BJ (cell line): Measurements from ENCODE around the gene MPPED1. TPM values are rescaled to one million over a fixed set of nuclear protein-coding genes. Genes with fewer than 3 reads are reported as not detected.

Experiments
- CTCF ChIA-PET: fragments of 350-600 bp; formaldehyde crosslinking; extraction: SDS; loops from one replicate; lab custom pipeline; 2021; ENCODE audit warnings: antibody characterized with exemption, inconsistent platforms; lab: Yijun Ruan, JAX
- POLR2A ChIA-PET: fragments of 300-600 bp; sonication (Branson Sonifier 250); formaldehyde crosslinking; extraction: SDS; loops from one replicate; lab custom pipeline; 2021; ENCODE audit warnings: antibody characterized with exemption; lab: Charles Lee
- DNase-seq: peaks from one replicate; pipeline ENCODE4 v3.0.0-alpha.2; 2011; ENCODE audit warnings: low read depth
- H3K27me3 ChIP-seq: 2 replicates; pipeline ENCODE4 v1.6.0; 2011; ENCODE audit warnings: low read length; ENCODE audit not compliant: control insufficient read depth, insufficient read depth
- H3K36me3 ChIP-seq: 2 replicates; pipeline ENCODE4 v1.5.1; 2011; ENCODE audit warnings: low read length; ENCODE audit not compliant: control insufficient read depth, insufficient read depth
- H3K4me3 ChIP-seq: 2 replicates; pipeline ENCODE4 v1.5.1; 2011; ENCODE audit warnings: low read depth, mild to moderate bottlenecking, control low read depth, low read length
- CTCF ChIP-seq: IDR thresholded peaks from 2 replicates; pipeline ENCODE4 v1.5.1; 2011; ENCODE audit warnings: low read depth, mild to moderate bottlenecking, control low read depth, inconsistent platforms, low read length, moderate library complexity; ENCODE audit not compliant: insufficient read depth
- polyA plus RNA-seq: library from polyadenylated mRNA; depleted of rRNA; stranded (reverse); fragments of >200 nt; gene quantifications from 2 replicates; pipeline ENCODE4 v1.2.3, GENCODE V29; 2011

Gene MPPED1
- polyA plus RNA-seq, 1 experiment: not detected

GRCh38 chr22:43388420-43388851 is 23.4 kb upstream of the MPPED1 start:
- TF ChIP-seq CTCF: peak; percentile 99
- no peak for DNase-seq
- POLR2A ChIA-PET: no interaction called here
- Histone ChIP-seq H3K4me3 (no peak overlapping the region), H3K36me3 (no peaks in the 10 kb centered on the region), H3K27me3 (peaks cover 7% of the 10 kb centered on the region)
- CTCF ChIA-PET: interaction anchor here (0.8 to 12.7 kb wide), 14 partner anchors 8 to 1239 kb away, joined by 3 to 215 read pairs (median 4); no protein-coding TSS in a partner anchor

GRCh38 chr22:43389227-43389836 is 22.5 kb upstream of the MPPED1 start:
- Histone ChIP-seq H3K27me3 (peaks cover 7% of the 10 kb centered on the region), H3K4me3 (no peak overlapping the region), H3K36me3 (no peaks in the 10 kb centered on the region)
- POLR2A ChIA-PET: no interaction called here
- no peak for TF ChIP-seq CTCF
- no peak for DNase-seq
- CTCF ChIA-PET: interaction anchor here (1.1 to 12.7 kb wide), 8 partner anchors 16 to 496 kb away, joined by 3 to 215 read pairs (median 11); no protein-coding TSS in a partner anchor

GRCh38 chr22:43390166-43390565 is 21.6 kb upstream of the MPPED1 start:
- POLR2A ChIA-PET: no interaction called here
- CTCF ChIA-PET: interaction anchor here (1.1 to 12.7 kb wide), 5 partner anchors 18 to 495 kb away, joined by 3 to 215 read pairs (median 15); no protein-coding TSS in a partner anchor

GRCh38 chr22:43390872-43391271 is 20.9 kb upstream of the MPPED1 start:
- no peaks in the 10 kb centered on the region for H3K36me3 ChIP-seq
- no peak for TF ChIP-seq CTCF
- no peak for DNase-seq
- H3K27me3 ChIP-seq: peaks cover 4% of the 10 kb centered on the region
- CTCF ChIA-PET: interaction anchor here (0.8 to 6.4 kb wide), 4 partner anchors 17 to 494 kb away, joined by 3 to 48 read pairs (median 11); no protein-coding TSS in a partner anchor
- POLR2A ChIA-PET: no interaction called here
- H3K4me3 ChIP-seq: no peak overlapping the region

More at GRCh38 chr22:43390166-43390565, 21.6 kb upstream of the MPPED1 start:
- peaks cover 5% of the 10 kb centered on the region for H3K27me3 ChIP-seq
- TF ChIP-seq CTCF: no peak
- no peak for DNase-seq
- H3K36me3 ChIP-seq: no peaks in the 10 kb centered on the region
- no peak overlapping the region for H3K4me3 ChIP-seq

GRCh38 chr22:43391306-43391705 is 20.5 kb upstream of the MPPED1 start:
- ChIA-PET CTCF (interaction anchor here (0.8 to 1.0 kb wide), 2 partner anchors 405 to 406 kb away, joined by 3 read pairs; no protein-coding TSS in a partner anchor), POLR2A (no interaction called here)
- no peaks in the 10 kb centered on the region for H3K36me3 ChIP-seq
- H3K27me3 ChIP-seq: peaks cover 2% of the 10 kb centered on the region
- DNase-seq: no peak
- TF ChIP-seq CTCF: no peak
- no peak overlapping the region for H3K4me3 ChIP-seq
